GM23248 (cell line): ENCODE measurements around the gene MAGEF1. TPM values are rescaled to one million over a fixed set of nuclear protein-coding genes. Genes with fewer than 3 reads are reported as not detected.

Experiments used
- DNase-seq: peaks from one replicate; pipeline ENCODE4 v3.0.0-alpha.2; 2015
- H2AFZ ChIP-seq: fragments of 200-600 bp; sonication (generic); 2 replicates; pipeline ENCODE4 v1.6.1; 2016; ENCODE audit warnings: antibody characterized with exemption
- H3F3A ChIP-seq: fragments of 200-600 bp; sonication (generic); 2 replicates; pipeline ENCODE4 v1.6.1; 2016; ENCODE audit warnings: mild to moderate bottlenecking, antibody characterized with exemption, mixed run types; ENCODE audit not compliant: insufficient read depth
- H3K27ac ChIP-seq: fragments of 200-600 bp; sonication (generic); 2 replicates; pipeline ENCODE4 v1.5.1; 2016; ENCODE audit warnings: mild to moderate bottlenecking
- H3K27me3 ChIP-seq: fragments of 200-600 bp; sonication (generic); replicated peaks from 2 replicates; pipeline ENCODE4 v1.6.1; 2016; ENCODE audit warnings: mild to moderate bottlenecking; ENCODE audit not compliant: insufficient read depth
- H3K36me3 ChIP-seq: fragments of 200-600 bp; sonication (generic); 2 replicates; pipeline ENCODE4 v1.6.1; 2016; ENCODE audit warnings: low read depth, mild to moderate bottlenecking
- H3K4me1 ChIP-seq: fragments of 200-600 bp; sonication (generic); 2 replicates; pipeline ENCODE4 v1.6.1; 2016; ENCODE audit warnings: mild to moderate bottlenecking; ENCODE audit not compliant: insufficient read depth
- H3K4me2 ChIP-seq: fragments of 200-600 bp; sonication (generic); one replicate; pipeline ENCODE4 v1.6.1; 2016; ENCODE audit warnings: mild to moderate bottlenecking; ENCODE audit not compliant: unreplicated experiment
- H3K4me3 ChIP-seq: fragments of 200-600 bp; sonication (generic); 2 replicates; pipeline ENCODE4 v1.5.1; 2016; ENCODE audit warnings: mild to moderate bottlenecking
- H3K79me2 ChIP-seq: fragments of 200-600 bp; sonication (generic); 2 replicates; pipeline ENCODE4 v1.6.1; 2016; ENCODE audit warnings: mild to moderate bottlenecking; ENCODE audit not compliant: insufficient read depth
- H3K9ac ChIP-seq: fragments of 200-600 bp; sonication (generic); 2 replicates; pipeline ENCODE4 v1.6.1; 2016; ENCODE audit warnings: mild to moderate bottlenecking
- H3K9me2 ChIP-seq: fragments of 200-600 bp; sonication (generic); 2 replicates; pipeline ENCODE4 v1.6.1; 2016; ENCODE audit warnings: mixed run types, mild to moderate bottlenecking, moderate library complexity; ENCODE audit not compliant: insufficient read depth
- H3K9me3 ChIP-seq: fragments of 200-600 bp; sonication (generic); one replicate; pipeline ENCODE4 v1.6.1; 2017; ENCODE audit warnings: low read depth
- H4K20me1 ChIP-seq: fragments of 200-600 bp; sonication (generic); 2 replicates; pipeline ENCODE4 v1.6.0; 2016; ENCODE audit not compliant: insufficient read depth
- EZH2 ChIP-seq: fragments of 200-600 bp; sonication (generic); IDR thresholded peaks from 2 replicates; pipeline ENCODE4 v1.6.1; 2018; ENCODE audit warnings: antibody characterized with exemption, mild to moderate bottlenecking; ENCODE audit not compliant: insufficient read depth, poor library complexity, severe bottlenecking
- EZH2phosphoT487 ChIP-seq: fragments of 200-600 bp; sonication (generic); IDR thresholded peaks from 2 replicates; pipeline ENCODE4 v1.6.1; 2018; ENCODE audit warnings: antibody characterized with exemption, moderate library complexity, mild to moderate bottlenecking, low read depth; ENCODE audit not compliant: insufficient read depth
- WGBS, 2 experiments: methylation state at CpG; one replicate each; pipeline ENCODE4 v1.1.6; 2015 to 2017; ENCODE audit warnings: low lambda C conversion rate in 2 of 2, low coverage in 1 of 2; ENCODE audit errors: missing lambda C conversion rate in 2 of 2; 5-methylcytosine and 5-hydroxymethylcytosine counted together
- in situ Hi-C: fragments of 300-500 bp; cut with MboI; formaldehyde crosslinking; loops from 2 replicates; pipeline ENCODE4 v1.15.0; 2020
- polyA plus RNA-seq: library from polyadenylated mRNA; unstranded; fragments of >200 nt; fragmentation: Nextera tagmentation; extraction: Ambion mirVana; gene quantifications from 2 replicates; pipeline ENCODE4 v1.2.1, GENCODE V29; 2016
- total RNA-seq: library from RNA; depleted of rRNA; stranded (reverse); fragments of >200 nt; shearing (Covaris generic); gene quantifications from 2 replicates; pipeline ENCODE4 v1.2.3, GENCODE V29; 2014

The MAGEF1 gene
- total and polyA plus RNA-seq, 2 experiments from 2014 or later = 38.9 to 39.0 TPM

DNA sequence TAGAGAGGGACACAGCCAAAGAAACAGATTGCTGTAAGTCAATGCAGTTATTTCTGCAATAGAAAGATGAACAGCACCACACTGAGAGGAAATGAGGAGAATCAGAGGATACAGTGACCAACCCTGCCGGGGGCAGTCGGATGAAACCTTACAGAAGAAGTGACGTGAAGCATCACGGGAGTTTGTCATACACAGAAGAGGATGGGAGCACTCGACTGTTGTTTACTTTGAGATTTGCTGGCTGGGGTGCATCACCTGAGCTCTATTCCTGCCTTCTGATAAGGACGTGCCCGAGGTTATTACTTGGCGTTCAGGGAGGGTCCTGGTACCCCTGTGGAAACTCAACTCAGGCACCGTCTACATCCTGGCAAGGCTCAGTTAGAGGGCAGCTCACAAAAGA, 45.4 kb downstream of the MAGEF1 start:
- 69 to 70% methylated on average over 9 of the region's 9 CpGs for WGBS, 2 experiments
- in situ Hi-C loops = no loop called here
- no peak for DNase-seq

DNA sequence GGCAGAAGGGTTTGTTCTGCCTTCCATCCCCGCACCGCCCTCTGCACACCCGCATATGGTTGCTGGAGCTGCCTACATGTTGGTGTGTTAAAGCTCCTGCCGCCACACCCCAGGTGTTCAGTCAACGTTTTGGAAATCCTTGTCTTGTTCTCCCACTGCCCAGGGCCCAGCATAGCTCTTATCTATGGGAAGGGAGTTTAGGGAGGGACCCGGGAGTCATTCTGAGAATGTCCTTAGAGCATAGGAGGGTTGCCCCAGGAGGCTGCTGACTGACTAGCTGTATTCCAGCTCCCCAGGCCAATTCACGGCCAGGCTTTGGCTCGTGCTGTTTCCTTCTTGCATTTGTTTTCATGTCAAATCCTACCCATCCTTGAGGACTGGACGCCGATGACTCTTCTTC, 46.8 kb downstream of the MAGEF1 start:
- H3K9me3 ChIP-seq = no peaks in the 10 kb centered on the region
- TF ChIP-seq EZH2 (no peak), EZH2phosphoT487 (no peak)
- 83 to 84% methylated on average over 10 of the region's 10 CpGs for WGBS, 2 experiments
- no peak overlapping the region for H3K27ac ChIP-seq
- H3K27me3 ChIP-seq = peaks cover 7% of the 10 kb centered on the region
- no peaks in the 10 kb centered on the region for H3K79me2 ChIP-seq
- H3K4me1 ChIP-seq = no peaks in the 10 kb centered on the region
- no peak overlapping the region for H3K4me3 ChIP-seq
- no peaks in the 10 kb centered on the region for H3K36me3 ChIP-seq
- DNase-seq = no peak
- no peaks in the 10 kb centered on the region for H4K20me1 ChIP-seq
- H3K9me2 ChIP-seq = no peaks in the 10 kb centered on the region
- 0 out of 2 replicates have a peak, but pooled peaks cover 3% of the 10 kb centered on the region for H3F3A ChIP-seq
- no peak overlapping the region for H3K9ac ChIP-seq
- in situ Hi-C loops = no loop called here
- H3K4me2 ChIP-seq = no peak overlapping the region
- no peak overlapping the region for H2AFZ ChIP-seq

More for the DNA sequence above, 45.4 kb downstream of the MAGEF1 start:
- Histone ChIP-seq H4K20me1 (no peaks in the 10 kb centered on the region), H3K79me2 (no peaks in the 10 kb centered on the region), H3K27me3 (peaks cover 7% of the 10 kb centered on the region), H3K27ac (no peak overlapping the region), H3K36me3 (no peaks in the 10 kb centered on the region), H3K4me1 (no peaks in the 10 kb centered on the region), H3K9me3 (no peaks in the 10 kb centered on the region), H3F3A (0 out of 2 replicates have a peak, but pooled peaks cover 3% of the 10 kb centered on the region), H3K4me2 (no peak overlapping the region), H2AFZ (no peak overlapping the region), H3K4me3 (no peak overlapping the region), H3K9me2 (no peaks in the 10 kb centered on the region), H3K9ac (no peak overlapping the region)
- TF ChIP-seq EZH2 (no peak), EZH2phosphoT487 (no peak)

DNA sequence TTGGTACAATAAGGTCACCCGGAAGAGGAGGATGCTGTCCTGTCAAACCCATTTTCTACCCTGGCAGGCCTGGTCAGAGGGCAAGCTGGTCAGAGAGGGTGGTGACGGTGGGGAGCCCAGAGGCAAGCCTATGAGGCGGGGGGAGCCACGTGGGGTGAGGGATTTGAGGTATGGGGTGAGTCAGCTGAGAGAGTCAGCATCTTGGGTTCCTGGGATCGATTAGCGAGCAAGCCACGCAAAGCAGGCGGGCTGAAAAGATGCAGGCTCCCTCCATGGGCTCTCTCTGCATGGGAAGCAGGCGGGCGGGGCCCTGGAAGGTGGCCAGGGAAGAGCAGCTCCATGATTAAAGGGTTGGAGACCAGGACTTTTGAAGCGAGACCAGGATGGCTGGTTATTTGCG, 48.1 kb downstream of the MAGEF1 start:
- Histone ChIP-seq H3K4me3 (no peak overlapping the region), H3K27me3 (peaks cover 7% of the 10 kb centered on the region), H4K20me1 (no peaks in the 10 kb centered on the region), H3K4me2 (no peak overlapping the region), H3K79me2 (no peaks in the 10 kb centered on the region), H3K9me3 (no peaks in the 10 kb centered on the region), H2AFZ (no peak overlapping the region), H3K27ac (no peak overlapping the region), H3K9me2 (no peaks in the 10 kb centered on the region), H3K9ac (no peak overlapping the region), H3F3A (0 out of 2 replicates have a peak, but pooled peaks cover 3% of the 10 kb centered on the region), H3K36me3 (no peaks in the 10 kb centered on the region), H3K4me1 (no peaks in the 10 kb centered on the region)
- WGBS, 2 experiments = 36 to 39% methylated on average over 8 to 12 of the region's 12 CpGs
- DNase-seq = peak; percentile 54
- TF ChIP-seq EZH2 (no peak), EZH2phosphoT487 (no peak)
- in situ Hi-C loops = no loop called here

DNA sequence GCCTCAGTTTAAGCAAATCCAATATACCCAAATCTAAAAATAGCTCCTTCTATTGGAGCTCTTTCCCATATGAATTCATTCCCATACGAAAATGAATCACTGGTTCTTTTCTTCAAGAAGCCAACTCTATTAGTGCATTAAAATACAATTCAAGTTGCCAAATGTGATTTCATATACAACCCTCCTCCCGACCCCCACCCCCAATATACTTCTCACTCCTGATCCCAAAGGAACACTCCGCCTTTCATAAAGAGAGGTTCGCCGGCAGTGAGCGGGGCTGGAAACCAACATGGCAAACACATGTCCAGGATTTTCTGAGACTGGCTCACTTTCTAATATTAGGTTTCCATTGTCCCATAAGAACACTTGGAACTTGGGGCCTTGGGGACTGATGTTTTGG, 48.5 kb downstream of the MAGEF1 start:
- 59 to 64% methylated on average over 6 of the region's 6 CpGs for WGBS, 2 experiments
- H3K27ac ChIP-seq = no peak overlapping the region
- no peak overlapping the region for H3K9ac ChIP-seq
- H3K4me2 ChIP-seq = no peak overlapping the region
- no peaks in the 10 kb centered on the region for H4K20me1 ChIP-seq
- in situ Hi-C loops = no loop called here
- H3K9me2 ChIP-seq = no peaks in the 10 kb centered on the region
- no peaks in the 10 kb centered on the region for H3K9me3 ChIP-seq
- H3K4me1 ChIP-seq = no peaks in the 10 kb centered on the region
- no peak overlapping the region for H3K4me3 ChIP-seq
- 0 out of 2 replicates have a peak, but pooled peaks cover 3% of the 10 kb centered on the region for H3F3A ChIP-seq
- no peak for DNase-seq
- TF ChIP-seq EZH2 = no peak
- no peaks in the 10 kb centered on the region for H3K36me3 ChIP-seq
- H3K27me3 ChIP-seq = peaks cover 7% of the 10 kb centered on the region
- H3K79me2 ChIP-seq = no peaks in the 10 kb centered on the region
- H2AFZ ChIP-seq = no peak overlapping the region

DNA sequence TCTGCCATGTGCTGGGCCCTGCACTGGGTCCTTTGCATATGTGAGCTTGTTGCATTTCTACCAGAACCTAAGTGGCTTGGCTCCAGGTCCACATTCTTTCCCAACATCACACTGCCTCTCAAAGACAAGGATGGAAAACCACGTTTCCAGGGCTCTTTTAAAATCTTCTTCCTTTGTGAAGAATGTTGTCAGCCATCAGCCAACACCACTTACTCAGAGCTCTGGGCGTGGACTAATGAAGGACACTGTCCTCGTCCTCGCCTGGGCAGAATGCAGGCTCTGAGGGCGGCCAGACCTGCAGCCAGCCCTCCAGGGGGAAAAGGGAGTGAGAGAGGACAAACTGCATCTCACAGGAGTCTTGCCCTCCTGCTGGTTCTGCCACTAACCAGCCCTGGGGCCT, 49.7 kb downstream of the MAGEF1 start:
- peak; percentile 65 for DNase-seq
- no peaks in the 10 kb centered on the region for H3K79me2 ChIP-seq
- 0 out of 2 replicates have a peak, but pooled peaks cover 3% of the 10 kb centered on the region for H3F3A ChIP-seq
- no peak overlapping the region for H3K4me3 ChIP-seq
- H3K4me1 ChIP-seq = no peaks in the 10 kb centered on the region
- no peak overlapping the region for H3K9ac ChIP-seq
- no peak overlapping the region for H3K4me2 ChIP-seq
- no peaks in the 10 kb centered on the region for H4K20me1 ChIP-seq
- WGBS, 2 experiments = 1 to 7% methylated on average over 5 of the region's 5 CpGs
- H3K27ac ChIP-seq = no peak overlapping the region
- no peaks in the 10 kb centered on the region for H3K9me2 ChIP-seq
- in situ Hi-C loops = no loop called here
- H3K36me3 ChIP-seq = no peaks in the 10 kb centered on the region
- no peak overlapping the region for H2AFZ ChIP-seq
- peaks cover 7% of the 10 kb centered on the region; the same call in 1 of the 2 replicates for H3K27me3 ChIP-seq
- TF ChIP-seq EZH2 (no peak), EZH2phosphoT487 (no peak)
- no peaks in the 10 kb centered on the region for H3K9me3 ChIP-seq
